ENCODE results near the gene TSPAN14. TPM values are rescaled to one million over a fixed set of nuclear protein-coding genes. Genes with fewer than 3 reads are reported as not detected.

The TSPAN14 gene
- total RNA-seq, 3 donors from 2014 or later (not counting 1 experiment from before 2014, with no cell fraction given): 126 to 180 (median 173) TPM

- 96% methylated on average over 13 of the region's 13 CpGs for WGBS (ENCODE audit: insufficient coverage)
- Histone ChIP-seq H3K9me3 (ENCODE audit: control insufficient read depth, insufficient read depth, low read length) (no peaks in the 10 kb centered on the region), H3K4me1 (ENCODE audit: control insufficient read depth, insufficient read depth, low read length) (peaks cover 50% of the 10 kb centered on the region), H3K27me3 (ENCODE audit: control insufficient read depth, insufficient read depth, low read length) (no peaks in the 10 kb centered on the region), H3K4me3 (ENCODE audit: low read length) (no peak overlapping the region), H3K27ac (ENCODE audit: low read length) (no peak overlapping the region), H3K36me3 (ENCODE audit: control insufficient read depth, insufficient read depth, low read length) (peaks cover 59% of the 10 kb centered on the region)
- DNase-seq (no peak), ATAC-seq (no peak)
- Mint-ChIP-seq H3K9me3 (no peaks in the 10 kb centered on the region), H3K36me3 (peaks cover 4% of the 10 kb centered on the region), H3K27ac (peak overlapping the region in 1 of 2 donors; percentile 10), H3K27me3 (ENCODE audit: low read depth in 2 of 2) (no peaks in the 10 kb centered on the region), H3K4me3 (no peak overlapping the region), H3K4me1 (peaks cover 60 to 63% of the 10 kb centered on the region in 2 donors)
- intact Hi-C loops (cut with micrococcal nuclease): no loop called here
- TF ChIP-seq CTCF (IDR thresholded peaks at IDR 0.05): no peak
These were observed 52.9 kb downstream of the TSPAN14 start for GRCh38 chr10:80506836-80507487.

GRCh38 chr10:80509108-80509402, 54.9 kb downstream of the TSPAN14 start:
- H3K36me3 Mint-ChIP-seq: peaks cover 4% of the 10 kb centered on the region

GRCh38 chr10:80509403-80510161, 55.5 kb downstream of the TSPAN14 start:
- intact Hi-C loops (cut with micrococcal nuclease): no loop called here
- no peak for TF ChIP-seq CTCF (IDR thresholded peaks at IDR 0.05)
- Histone ChIP-seq H3K27me3 (ENCODE audit: control insufficient read depth, insufficient read depth, low read length) (no peaks in the 10 kb centered on the region), H3K9me3 (ENCODE audit: control insufficient read depth, insufficient read depth, low read length) (no peaks in the 10 kb centered on the region), H3K4me1 (ENCODE audit: control insufficient read depth, insufficient read depth, low read length) (peaks cover 25% of the 10 kb centered on the region), H3K27ac (ENCODE audit: low read length) (no peak overlapping the region), H3K36me3 (ENCODE audit: control insufficient read depth, insufficient read depth, low read length) (peaks cover 83% of the 10 kb centered on the region), H3K4me3 (ENCODE audit: low read length) (no peak overlapping the region)
- DNase-seq: no peak
- H3K27ac Mint-ChIP-seq: peak overlapping the region; percentile 67 to 87
- H3K36me3 Mint-ChIP-seq: peaks cover 9% of the 10 kb centered on the region
- no peak overlapping the region for H3K4me3 Mint-ChIP-seq
- H3K9me3 Mint-ChIP-seq: no peaks in the 10 kb centered on the region
- peaks cover 41 to 45% of the 10 kb centered on the region in 2 donors for H3K4me1 Mint-ChIP-seq
- H3K27me3 Mint-ChIP-seq (ENCODE audit: low read depth in 2 of 2): no peaks in the 10 kb centered on the region
- no peak for ATAC-seq
- WGBS (ENCODE audit: insufficient coverage): 94% methylated on average over 18 of the region's 18 CpGs

More at GRCh38 chr10:80509108-80509402, 54.9 kb downstream of the TSPAN14 start:
- H3K4me3 Mint-ChIP-seq: no peak overlapping the region
- Histone ChIP-seq H3K4me1 (ENCODE audit: control insufficient read depth, insufficient read depth, low read length) (peaks cover 30% of the 10 kb centered on the region), H3K27me3 (ENCODE audit: control insufficient read depth, insufficient read depth, low read length) (no peaks in the 10 kb centered on the region), H3K27ac (ENCODE audit: low read length) (no peak overlapping the region), H3K9me3 (ENCODE audit: control insufficient read depth, insufficient read depth, low read length) (no peaks in the 10 kb centered on the region), H3K4me3 (ENCODE audit: low read length) (no peak overlapping the region), H3K36me3 (ENCODE audit: control insufficient read depth, insufficient read depth, low read length) (peaks cover 80% of the 10 kb centered on the region)
- WGBS (ENCODE audit: insufficient coverage): 93% methylated on average over 8 of the region's 8 CpGs
- no peaks in the 10 kb centered on the region for H3K27me3 Mint-ChIP-seq (ENCODE audit: low read depth in 2 of 2)
- no peak overlapping the region for H3K27ac Mint-ChIP-seq
- ATAC-seq (no peak), DNase-seq (no peak)
- no peak for TF ChIP-seq CTCF (IDR thresholded peaks at IDR 0.05)
- H3K9me3 Mint-ChIP-seq: no peaks in the 10 kb centered on the region
- intact Hi-C loops (cut with micrococcal nuclease): no loop called here
- H3K4me1 Mint-ChIP-seq: peaks cover 46 to 47% of the 10 kb centered on the region in 2 donors
